ENCODE data around the gene ICAM4. TPM values are rescaled to one million over a fixed set of nuclear protein-coding genes. Genes with fewer than 3 reads are reported as not detected.

ICAM4 gene
- total RNA-seq, 1 donor from 2014 or later, result not detected

GRCh38 chr19:10270180-10270615, 16.6 kb upstream of the ICAM4 start:
- peaks cover 1% of the 10 kb centered on the region for H3K36me3 Mint-ChIP-seq (ENCODE audit: low read depth)
- no peaks in the 10 kb centered on the region for H3K9me3 Mint-ChIP-seq (ENCODE audit: low read depth)
- TF ChIP-seq CTCF (IDR thresholded peaks at IDR 0.05), result no peak
- no peak for DNase-seq (ENCODE audit: low spot score)
- H3K27me3 Mint-ChIP-seq (ENCODE audit: low read depth), result no peaks in the 10 kb centered on the region
- H3K4me1 Mint-ChIP-seq (ENCODE audit: low read depth), result peaks cover 15% of the 10 kb centered on the region
- peak overlapping the region; percentile 58 for H3K4me3 Mint-ChIP-seq (ENCODE audit: unreplicated experiment)
- no peak overlapping the region for H3K27ac Mint-ChIP-seq (ENCODE audit: unreplicated experiment)

GRCh38 chr19:10270616-10271394, 15.9 kb upstream of the ICAM4 start, which contains the start of gene ICAM1:
TSS of gene ICAM1 (plus strand) at chr19:10271120. CDS start at chr19:10271160, 40 bp downstream.
- Mint-ChIP-seq H3K36me3 (ENCODE audit: low read depth) (peaks cover 1% of the 10 kb centered on the region), H3K27ac (ENCODE audit: unreplicated experiment) (peak within 1 kb of the TSS; percentile 12), H3K27me3 (ENCODE audit: low read depth) (no peaks in the 10 kb centered on the region), H3K4me1 (ENCODE audit: low read depth) (peaks cover 15% of the 10 kb centered on the region), H3K4me3 (ENCODE audit: unreplicated experiment) (peak within 1 kb of the TSS; percentile 58), H3K9me3 (ENCODE audit: low read depth) (no peaks in the 10 kb centered on the region)
- no peak for DNase-seq (ENCODE audit: low spot score)
- peak; percentile 15 for TF ChIP-seq CTCF (IDR thresholded peaks at IDR 0.05)

GRCh38 chr19:10271543-10272086, 15.1 kb upstream of the ICAM4 start:
- H3K9me3 Mint-ChIP-seq (ENCODE audit: low read depth), result no peaks in the 10 kb centered on the region
- peaks cover 1% of the 10 kb centered on the region for H3K36me3 Mint-ChIP-seq (ENCODE audit: low read depth)
- DNase-seq (ENCODE audit: low spot score), result no peak
- H3K4me3 Mint-ChIP-seq (ENCODE audit: unreplicated experiment), result peak overlapping the region; percentile 58
- no peaks in the 10 kb centered on the region for H3K27me3 Mint-ChIP-seq (ENCODE audit: low read depth)
- no peak for TF ChIP-seq CTCF (IDR thresholded peaks at IDR 0.05)
- peak overlapping the region; percentile 12 for H3K27ac Mint-ChIP-seq (ENCODE audit: unreplicated experiment)
- H3K4me1 Mint-ChIP-seq (ENCODE audit: low read depth), result peaks cover 17% of the 10 kb centered on the region

GRCh38 chr19:10274589-10274988, 12.2 kb upstream of the ICAM4 start:
- Mint-ChIP-seq H3K36me3 (ENCODE audit: low read depth) (peaks cover 1% of the 10 kb centered on the region), H3K27ac (ENCODE audit: unreplicated experiment) (no peak overlapping the region), H3K27me3 (ENCODE audit: low read depth) (no peaks in the 10 kb centered on the region), H3K9me3 (ENCODE audit: low read depth) (no peaks in the 10 kb centered on the region), H3K4me3 (ENCODE audit: unreplicated experiment) (no peak overlapping the region), H3K4me1 (ENCODE audit: low read depth) (peaks cover 27% of the 10 kb centered on the region)
- DNase-seq (ENCODE audit: low spot score), result no peak
- TF ChIP-seq CTCF (IDR thresholded peaks at IDR 0.05), result no peak

GRCh38 chr19:10277795-10278589, 8.8 kb upstream of the ICAM4 start:
- H3K36me3 Mint-ChIP-seq (ENCODE audit: low read depth), result peaks cover 5% of the 10 kb centered on the region
- no peak for DNase-seq (ENCODE audit: low spot score)
- no peaks in the 10 kb centered on the region for H3K27me3 Mint-ChIP-seq (ENCODE audit: low read depth)
- H3K4me1 Mint-ChIP-seq (ENCODE audit: low read depth), result peaks cover 16% of the 10 kb centered on the region
- H3K27ac Mint-ChIP-seq (ENCODE audit: unreplicated experiment), result peak overlapping the region; percentile 94
- H3K4me3 Mint-ChIP-seq (ENCODE audit: unreplicated experiment), result no peak overlapping the region
- TF ChIP-seq CTCF (IDR thresholded peaks at IDR 0.05), result no peak
- no peaks in the 10 kb centered on the region for H3K9me3 Mint-ChIP-seq (ENCODE audit: low read depth)

All from chondrocyte (in vitro differentiated cells).